ENCODE results near the gene SLC19A1.

The SLC19A1 gene

GRCh38 chr21:45588871-45589491, 46.7 kb upstream of the SLC19A1 start:
- Histone ChIP-seq H3K9me3 (peaks cover 10% of the 10 kb centered on the region), H3K27me3 (peaks cover 65% of the 10 kb centered on the region), H3K4me1 (ENCODE audit: control insufficient read depth in 1 of 2, insufficient read depth in 1 of 2, low read depth in 1 of 2, low read length in 1 of 2) (peaks cover 8 to 16% of the 10 kb centered on the region in 2 experiments), H3K27ac (no peak overlapping the region), H3K36me3 (no peaks in the 10 kb centered on the region), H3K4me3 (ENCODE audit: low read depth in 1 of 2, low read length in 1 of 2) (no peak overlapping the region)
- no peak for TF ChIP-seq CTCF (IDR thresholded peaks at IDR 0.05)

GRCh38 chr21:45588086-45588825, 46.0 kb upstream of the SLC19A1 start:
- Histone ChIP-seq H3K4me3 (ENCODE audit: low read depth in 1 of 2, low read length in 1 of 2) (no peak overlapping the region), H3K9me3 (peaks cover 10% of the 10 kb centered on the region), H3K27me3 (peaks cover 65% of the 10 kb centered on the region), H3K27ac (no peak overlapping the region), H3K4me1 (ENCODE audit: control insufficient read depth in 1 of 2, insufficient read depth in 1 of 2, low read depth in 1 of 2, low read length in 1 of 2) (peaks cover 8 to 16% of the 10 kb centered on the region in 2 experiments), H3K36me3 (no peaks in the 10 kb centered on the region)
- no peak for TF ChIP-seq CTCF (IDR thresholded peaks at IDR 0.05)

- Histone ChIP-seq H3K27ac (no peak overlapping the region), H3K4me1 (ENCODE audit: control insufficient read depth in 1 of 2, insufficient read depth in 1 of 2, low read depth in 1 of 2, low read length in 1 of 2) (peaks cover 8 to 16% of the 10 kb centered on the region in 2 experiments), H3K9me3 (peaks cover 10% of the 10 kb centered on the region), H3K4me3 (ENCODE audit: low read depth in 1 of 2, low read length in 1 of 2) (no peak overlapping the region), H3K27me3 (peaks cover 53% of the 10 kb centered on the region), H3K36me3 (no peaks in the 10 kb centered on the region)
- no peak for TF ChIP-seq CTCF (IDR thresholded peaks at IDR 0.05)
Measured at GRCh38 chr21:45586289-45586858, 44.1 kb upstream of the SLC19A1 start.

GRCh38 chr21:45584786-45585185, 42.5 kb upstream of the SLC19A1 start:
- H3K4me3 ChIP-seq (ENCODE audit: low read depth in 1 of 2, low read length in 1 of 2): no peak overlapping the region
- H3K36me3 ChIP-seq: no peaks in the 10 kb centered on the region
- peaks cover 2 to 4% of the 10 kb centered on the region in 2 experiments for H3K4me1 ChIP-seq (ENCODE audit: control insufficient read depth in 1 of 2, insufficient read depth in 1 of 2, low read depth in 1 of 2, low read length in 1 of 2)
- H3K9me3 ChIP-seq: peaks cover 10% of the 10 kb centered on the region
- H3K27ac ChIP-seq: no peak overlapping the region
- peaks cover 44% of the 10 kb centered on the region for H3K27me3 ChIP-seq
- TF ChIP-seq CTCF (IDR thresholded peaks at IDR 0.05): no peak

DNA sequence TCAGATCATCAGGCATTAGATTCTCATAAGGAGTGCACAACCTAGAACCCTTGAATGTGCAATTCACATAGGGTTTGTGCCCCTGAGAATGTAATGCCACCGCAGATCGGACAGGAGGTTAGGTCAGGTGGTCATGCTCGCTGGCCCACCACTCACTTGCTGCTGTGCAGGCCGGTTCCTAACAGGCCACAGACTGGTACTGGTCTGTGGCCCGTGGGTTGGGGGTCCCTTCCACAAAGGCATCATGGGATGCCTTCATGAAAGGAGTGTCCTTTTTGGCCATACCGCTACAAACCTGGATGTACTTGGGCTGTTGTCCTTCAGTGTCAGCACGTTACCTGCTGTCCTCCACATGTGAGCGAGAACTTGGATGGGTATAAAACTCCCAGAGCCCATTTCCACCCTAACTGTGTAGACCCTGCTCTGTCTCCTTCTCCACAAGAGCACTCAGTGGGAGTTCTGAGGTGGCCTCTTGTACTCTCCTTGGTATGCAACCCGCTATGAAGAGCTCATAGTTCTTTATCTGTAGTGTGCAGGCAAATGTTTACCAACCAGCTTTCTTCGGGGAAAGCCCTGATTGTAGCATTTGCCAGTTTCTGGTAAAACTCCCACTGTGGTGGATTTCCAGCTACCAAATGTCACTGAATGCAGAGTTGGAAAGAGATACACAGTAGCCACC, 41.7 kb upstream of the SLC19A1 start:
- Histone ChIP-seq H3K27me3 (peaks cover 36% of the 10 kb centered on the region), H3K9me3 (peaks cover 10% of the 10 kb centered on the region), H3K36me3 (no peaks in the 10 kb centered on the region), H3K4me3 (ENCODE audit: low read depth in 1 of 2, low read length in 1 of 2) (no peak overlapping the region), H3K4me1 (ENCODE audit: control insufficient read depth in 1 of 2, insufficient read depth in 1 of 2, low read depth in 1 of 2, low read length in 1 of 2) (no peaks in the 10 kb centered on the region), H3K27ac (no peak overlapping the region)
- TF ChIP-seq CTCF (IDR thresholded peaks at IDR 0.05): no peak

All from neutrophil (primary cell).